Sigmoid colon (tissue), 7 donors: ENCODE data around the gene XKR7. TPM values are rescaled to one million over a fixed set of nuclear protein-coding genes. Genes with fewer than 3 reads are reported as not detected.

Source experiments
- DNase-seq: peaks from one replicate; pipeline ENCODE4 v3.0.0-alpha.2; 2019
- H3K27ac ChIP-seq, 4 donors: fragments of 200-600 bp; sonication (generic); one replicate each; pipeline ENCODE4 v1.5.1; 2016 to 2019; ENCODE audit warnings: mild to moderate bottlenecking in 1 of 4
- H3K27me3 ChIP-seq, 3 donors: fragments of 200-600 bp; sonication (generic); one replicate each; pipeline ENCODE4 v1.5.1; 2019; ENCODE audit warnings: mild to moderate bottlenecking in 1 of 3
- H3K36me3 ChIP-seq, 4 donors: fragments of 200-600 bp; sonication (generic); one replicate each; pipeline ENCODE4 v1.5.1; 2016 to 2019
- H3K4me1 ChIP-seq, 4 donors: fragments of 200-600 bp; sonication (generic); one replicate each; pipeline ENCODE4 v1.5.1; 2017 to 2019
- H3K4me3 ChIP-seq, 4 donors: fragments of 200-600 bp; sonication (generic); one replicate each; pipeline ENCODE4 v1.5.1; 2017 to 2019; ENCODE audit warnings: mild to moderate bottlenecking in 2 of 4, moderate library complexity in 1 of 4
- H3K9me3 ChIP-seq, 4 donors: fragments of 200-600 bp in 3 of 4; sonication (generic) in 3 of 4; one replicate each; pipeline versions ENCODE4 v1.5.1 to v1.6.1; 2013 to 2019
- EP300 ChIP-seq, 4 donors: sonication (generic); formaldehyde crosslinking; IDR thresholded peaks; one replicate each; pipeline ENCODE4 v1.6.1; 2017; ENCODE audit warnings: antibody characterized with exemption in 4 of 4
- POLR2A ChIP-seq, 2 donors: fragments of 450-650 bp; IDR thresholded peaks; one replicate each; pipeline ENCODE4 v1.6.1; 2016; ENCODE audit warnings: antibody characterized with exemption in 2 of 2, mild to moderate bottlenecking in 2 of 2, moderate library complexity in 2 of 2
- POLR2AphosphoS5 ChIP-seq, 4 donors: sonication (generic); formaldehyde crosslinking; IDR thresholded peaks; one replicate each; pipeline ENCODE4 v1.6.1; 2017; ENCODE audit warnings: antibody characterized with exemption in 4 of 4
- WGBS, 2 donors: extraction: QIAGEN DNeasy Blood & Tissue Kit; methylation state at CpG; one replicate each; pipeline ENCODE4 v1.1.7; 2013; 5-methylcytosine and 5-hydroxymethylcytosine counted together
- intact Hi-C: fragments of 100-400 bp; cut with DNase I; formaldehyde crosslinking; loops from one replicate; pipeline ENCODE4 v1.15.1; 2023
- polyA plus RNA-seq, 3 donors: library from polyadenylated mRNA; stranded (reverse); fragments of 200-250 nt; gene quantifications; one replicate each; pipeline ENCODE4 v1.2.3, GENCODE V29; 2013
- total RNA-seq, 4 donors: library from RNA; depleted of rRNA; stranded (reverse); fragments of >200 nt; gene quantifications; one replicate each; pipeline ENCODE4 v1.1.0, GENCODE V29; 2016
- TF ChIP-seq, protein P1 (sequence below), 4 experiments: fragments of 450-650 bp in 3 of 4; fragments of 200-600 bp in 1 of 4; IDR thresholded peaks; one replicate each; pipeline ENCODE4 v1.5.1; 2016 to 2019; ENCODE audit warnings: antibody characterized with exemption in 4 of 4, mild to moderate bottlenecking in 3 of 4, moderate library complexity in 2 of 4
- donor health status: healthy with polysubstance abuse.
- donor health status: Bipolar disorder and iron deficiency.
- donor health status: healthy.

Gene XKR7
- total and polyA plus RNA-seq, 7 donors = under 0.01 to 0.15 (median 0.14) TPM; not detected in 4

- intact Hi-C loops = loop anchor here (5.0 kb wide), 1 partner anchor 73 kb away; no protein-coding TSS in a partner anchor
- 83 to 84% methylated on average over 9 of the region's 9 CpGs for WGBS, 2 donors
These were observed 17.9 kb upstream of the XKR7 start for GRCh38 chr20:31949877-31950646.

DNA sequence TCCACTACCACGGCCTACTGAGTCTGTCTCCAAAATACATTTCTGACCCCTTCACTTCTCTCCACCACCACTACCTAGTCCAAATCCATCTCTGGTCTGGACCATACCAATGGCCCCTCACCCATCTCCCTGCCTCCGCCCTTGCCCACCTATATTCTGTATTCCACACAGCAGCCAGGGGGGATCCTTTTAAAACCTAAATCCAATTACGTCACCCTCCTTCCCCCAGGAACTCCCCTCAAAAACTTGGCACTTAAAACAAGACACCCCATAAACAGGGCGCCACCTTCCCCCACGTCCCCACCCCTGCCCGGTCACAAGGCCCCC, 16.8 kb upstream of the XKR7 start:
- intact Hi-C loops = loop anchor here (5.0 kb wide), 1 partner anchor 74 kb away; no protein-coding TSS in a partner anchor
- 4 to 6% methylated on average over 6 of the region's 6 CpGs for WGBS, 2 donors
- Histone ChIP-seq H3K4me1 (peaks cover 0 to 17% (median 15%) of the 10 kb centered on the region in 4 donors), H3K4me3 (peak overlapping the region; percentile 72 to 99 (median 80)), H3K36me3 (peaks cover 17 to 30% (median 23%) of the 10 kb centered on the region in 4 donors), H3K27me3 (peaks cover 0 to 4% (median 0%) of the 10 kb centered on the region in 3 donors), H3K9me3 (no peaks in the 10 kb centered on the region), H3K27ac (peak overlapping the region; percentile 75 to 84 (median 80))
- TF ChIP-seq POLR2AphosphoS5 (IDR thresholded peaks at IDR 0.05) = no peak
- no peak for TF ChIP-seq EP300 (IDR thresholded peaks at IDR 0.05)
- TF ChIP-seq POLR2A (IDR thresholded peaks at IDR 0.05) = no peak
- TF ChIP-seq, protein P1, sequence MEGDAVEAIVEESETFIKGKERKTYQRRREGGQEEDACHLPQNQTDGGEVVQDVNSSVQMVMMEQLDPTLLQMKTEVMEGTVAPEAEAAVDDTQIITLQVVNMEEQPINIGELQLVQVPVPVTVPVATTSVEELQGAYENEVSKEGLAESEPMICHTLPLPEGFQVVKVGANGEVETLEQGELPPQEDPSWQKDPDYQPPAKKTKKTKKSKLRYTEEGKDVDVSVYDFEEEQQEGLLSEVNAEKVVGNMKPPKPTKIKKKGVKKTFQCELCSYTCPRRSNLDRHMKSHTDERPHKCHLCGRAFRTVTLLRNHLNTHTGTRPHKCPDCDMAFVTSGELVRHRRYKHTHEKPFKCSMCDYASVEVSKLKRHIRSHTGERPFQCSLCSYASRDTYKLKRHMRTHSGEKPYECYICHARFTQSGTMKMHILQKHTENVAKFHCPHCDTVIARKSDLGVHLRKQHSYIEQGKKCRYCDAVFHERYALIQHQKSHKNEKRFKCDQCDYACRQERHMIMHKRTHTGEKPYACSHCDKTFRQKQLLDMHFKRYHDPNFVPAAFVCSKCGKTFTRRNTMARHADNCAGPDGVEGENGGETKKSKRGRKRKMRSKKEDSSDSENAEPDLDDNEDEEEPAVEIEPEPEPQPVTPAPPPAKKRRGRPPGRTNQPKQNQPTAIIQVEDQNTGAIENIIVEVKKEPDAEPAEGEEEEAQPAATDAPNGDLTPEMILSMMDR (IDR thresholded peaks at IDR 0.05) = no peak
- no peak for DNase-seq

More at GRCh38 chr20:31949877-31950646, 17.9 kb upstream of the XKR7 start:
- Histone ChIP-seq H3K36me3 (peaks cover 24 to 41% (median 32%) of the 10 kb centered on the region in 4 donors), H3K27me3 (no peaks in the 10 kb centered on the region), H3K9me3 (no peaks in the 10 kb centered on the region), H3K4me3 (peak overlapping the region in 1 of 4 donors; percentile 78), H3K27ac (no peak overlapping the region), H3K4me1 (peaks cover 0 to 17% (median 15%) of the 10 kb centered on the region in 4 donors)
- TF ChIP-seq POLR2A (IDR thresholded peaks at IDR 0.05) = no peak
- no peak for TF ChIP-seq EP300 (IDR thresholded peaks at IDR 0.05)
- TF ChIP-seq, protein P1 (IDR thresholded peaks at IDR 0.05) = no peak
- TF ChIP-seq POLR2AphosphoS5 (IDR thresholded peaks at IDR 0.05) = no peak
- no peak for DNase-seq

GRCh38 chr20:31951530-31952453, 16.2 kb upstream of the XKR7 start, which contains the start of gene PDRG1:
PDRG1 (minus strand) TSS chr20:31952046; CDS start chr20:31951961, 85 bp downstream.
- 1% methylated on average over 63 of the region's 63 CpGs for WGBS, 2 donors
- Histone ChIP-seq H3K27me3 (peaks cover 0 to 6% (median 4%) of the 10 kb centered on the region in 3 donors), H3K36me3 (peaks cover 17 to 24% (median 19%) of the 10 kb centered on the region in 4 donors), H3K9me3 (no peaks in the 10 kb centered on the region), H3K27ac (peak within 1 kb of the TSS; percentile 75 to 84 (median 80)), H3K4me1 (peaks cover 0 to 17% (median 15%) of the 10 kb centered on the region in 4 donors), H3K4me3 (peak within 1 kb of the TSS; percentile 72 to 99 (median 80))
- TF ChIP-seq EP300 (IDR thresholded peaks at IDR 0.05) (no peak), POLR2AphosphoS5 (IDR thresholded peaks at IDR 0.05) (peak; percentile 75 to 87 (median 83)), POLR2A (IDR thresholded peaks at IDR 0.05) (peak in 1 of 2 donors; percentile 35)
- TF ChIP-seq, protein P1 (IDR thresholded peaks at IDR 0.05) = peak; percentile 78 to 88 (median 86)
- DNase-seq = peak; percentile 97
- intact Hi-C loops = loop anchor here (1.0 to 5.0 kb wide), 3 partner anchors 74 to 128 kb away; no protein-coding TSS in a partner anchor

DNA sequence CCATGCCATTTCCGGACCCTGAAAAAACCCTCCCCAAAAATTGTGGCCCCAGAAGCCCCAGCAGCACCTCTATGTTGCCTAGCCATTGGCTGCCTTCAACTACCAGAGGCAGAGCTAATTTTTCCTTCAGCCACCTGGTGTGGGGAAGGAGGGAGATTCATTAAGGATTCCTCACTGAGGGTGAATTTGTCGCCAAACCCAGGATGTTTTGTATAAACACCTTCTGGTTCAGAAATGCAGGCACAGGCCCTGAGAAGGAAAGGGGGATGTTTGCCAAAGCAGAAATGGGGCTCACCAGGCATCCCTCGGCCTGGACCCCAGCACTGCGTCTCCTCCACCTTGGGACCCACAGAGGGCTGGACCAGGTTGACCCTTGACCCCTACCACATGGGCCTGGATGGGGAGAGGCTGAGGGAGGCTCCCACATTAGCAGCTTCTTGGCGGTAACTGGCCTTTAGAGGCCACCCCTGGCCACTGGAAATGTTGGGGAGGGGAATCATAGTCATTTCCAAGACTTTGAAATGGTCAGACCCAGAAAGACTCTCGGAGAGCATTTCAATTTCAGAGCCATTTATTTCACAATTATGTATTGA, 14.3 kb upstream of the XKR7 start:
- intact Hi-C loops = loop anchor here (5.0 kb wide), 1 partner anchor 76 kb away; no protein-coding TSS in a partner anchor
- 73 to 85% methylated on average over 6 of the region's 6 CpGs for WGBS, 2 donors
- no peak overlapping the region for H3K27ac ChIP-seq
- no peaks in the 10 kb centered on the region for H3K9me3 ChIP-seq
- no peak overlapping the region for H3K4me3 ChIP-seq
- peaks cover 0 to 7% (median 4%) of the 10 kb centered on the region in 3 donors for H3K27me3 ChIP-seq
- H3K4me1 ChIP-seq = peaks cover 0 to 17% (median 15%) of the 10 kb centered on the region in 4 donors
- H3K36me3 ChIP-seq = peaks cover 0 to 5% (median 3%) of the 10 kb centered on the region in 4 donors
- DNase-seq = no peak
- TF ChIP-seq POLR2A (IDR thresholded peaks at IDR 0.05) = no peak
- TF ChIP-seq POLR2AphosphoS5 (IDR thresholded peaks at IDR 0.05) = no peak
- no peak for TF ChIP-seq EP300 (IDR thresholded peaks at IDR 0.05)
- TF ChIP-seq, protein P1 (IDR thresholded peaks at IDR 0.05) = no peak
